Fibroblast of peridontal ligament (primary cell): ENCODE results near the gene ANGPTL3.

Experiments
- DNase-seq: peaks from one replicate; pipeline ENCODE4 v3.0.0-alpha.2; 2010; ENCODE audit errors: extremely low read depth

The ANGPTL3 gene

DNA sequence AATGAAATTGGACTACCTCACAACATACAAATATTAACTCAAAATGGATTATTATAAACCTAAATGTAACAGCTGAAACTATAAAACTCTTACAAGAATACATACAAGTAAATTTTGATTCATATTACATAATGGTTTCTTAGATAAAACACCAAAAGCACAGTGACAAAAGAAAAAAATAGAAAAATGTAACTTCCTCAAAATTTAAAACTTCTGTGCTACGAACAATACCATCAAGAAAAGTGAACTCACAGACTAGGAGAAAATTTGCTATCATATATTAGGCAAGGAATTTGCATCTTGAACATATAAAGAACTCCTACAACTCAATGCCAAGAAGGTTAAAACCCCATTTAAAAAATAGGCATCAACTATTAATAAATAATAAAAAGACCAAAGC is 31.2 kb downstream of the ANGPTL3 start:
- no peak for DNase-seq

- DNase-seq: no peak
These were observed 40.2 kb downstream of the ANGPTL3 start for GRCh38 chr1:62637392-62638105.

- DNase-seq: no peak
These were observed 46.0 kb downstream of the ANGPTL3 start for GRCh38 chr1:62643283-62643682.

GRCh38 chr1:62652387-62652786 is 55.1 kb downstream of the ANGPTL3 start:
- no peak for DNase-seq

DNA sequence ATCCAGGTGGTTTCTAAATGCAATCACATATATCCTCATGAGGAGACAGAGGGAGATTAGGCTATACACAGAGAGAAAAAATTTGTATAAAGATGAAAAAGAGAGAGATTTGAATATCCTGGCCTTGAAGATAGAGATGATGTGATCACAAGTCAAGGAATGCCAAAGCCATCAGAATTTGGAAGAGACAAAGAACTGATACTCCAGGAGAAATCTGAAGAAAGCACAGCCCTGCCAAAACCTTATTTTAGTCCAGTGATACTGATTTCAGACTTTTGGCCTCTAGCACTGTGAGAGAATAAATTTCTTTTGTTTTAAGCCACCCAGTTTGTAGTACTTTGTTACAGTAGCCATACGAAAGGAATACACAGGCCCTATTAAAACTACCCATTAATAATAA is 57.4 kb downstream of the ANGPTL3 start:
- no peak for DNase-seq
